Sigmoid colon (tissue), 4 donors: ENCODE results near the gene BPNT1.

ENCODE experiments used
- CTCF ChIP-seq, 4 experiments: fragments of 450-650 bp in 3 of 4; fragments of 200-600 bp in 1 of 4; IDR thresholded peaks; one replicate each; pipeline ENCODE4 v1.5.1; 2016 to 2019; ENCODE audit warnings: antibody characterized with exemption in 4 of 4, mild to moderate bottlenecking in 3 of 4, moderate library complexity in 2 of 4
- EP300 ChIP-seq, 4 donors: sonication (generic); formaldehyde crosslinking; IDR thresholded peaks; one replicate each; pipeline ENCODE4 v1.6.1; 2017; ENCODE audit warnings: antibody characterized with exemption in 4 of 4

GRCh38 chr1:220013497-220013896 lies 76.1 kb downstream of the BPNT1 start:
- TF ChIP-seq CTCF (IDR thresholded peaks at IDR 0.05), result no peak
- TF ChIP-seq EP300 (IDR thresholded peaks at IDR 0.05), result no peak
